IMR-90 (cell line): ENCODE data around the gene TSPAN4. TPM values are rescaled to one million over a fixed set of nuclear protein-coding genes. Genes with fewer than 3 reads are reported as not detected.

Source experiments
- ATAC-seq: fragments of 200-7000 bp; cut with Tn5 transposase; 2 replicates; pipeline ENCODE4 v1.9.1; 2020; ENCODE audit warnings: low read depth, mild to moderate bottlenecking, moderate library complexity
- BruUV-seq: library from RNA; stranded (reverse); fragments of 400-500 nt; replicated peaks from 2 replicates; lab custom pipeline; 2021; lab: Mats Ljungman, UMichigan
- CTCF ChIA-PET: fragments of 300-600 bp; formaldehyde crosslinking; extraction: SDS; loops from one replicate; lab custom pipeline; 2021; ENCODE audit warnings: antibody characterized with exemption; lab: Yijun Ruan, JAX
- POLR2A ChIA-PET: fragments of 300-600 bp; sonication (Branson Sonifier 250); formaldehyde crosslinking; loops from one replicate; lab custom pipeline; 2022; ENCODE audit warnings: antibody characterized with exemption; ENCODE audit not compliant: unreplicated experiment; lab: Charles Lee
- DNase-seq: peaks from one replicate; pipeline ENCODE4 v3.0.0; 2013
- H2AFZ ChIP-seq: replicated peaks from 2 replicates; pipeline ENCODE3; 2013; ENCODE audit warnings: low read length, mild to moderate bottlenecking; ENCODE audit not compliant: poor library complexity
- H2AK5ac ChIP-seq: 2 replicates; pipeline ENCODE4 v1.6.1; 2013; ENCODE audit warnings: low read depth, low read length, inconsistent platforms
- H2AK9ac ChIP-seq: replicated peaks from 2 replicates; pipeline ENCODE3; 2013; ENCODE audit warnings: mild to moderate bottlenecking, low read depth, low read length, moderate library complexity; ENCODE audit not compliant: poor library complexity
- H2BK120ac ChIP-seq: 2 replicates; pipeline ENCODE4 v1.6.1; 2013; ENCODE audit warnings: low read depth, low read length, inconsistent platforms
- H2BK15ac ChIP-seq: 3 replicates; pipeline ENCODE4 v1.6.1; 2013; ENCODE audit warnings: low read depth, low read length, inconsistent platforms
- H2BK20ac ChIP-seq: 2 replicates; pipeline ENCODE4 v1.6.1; 2013; ENCODE audit warnings: low read depth, mild to moderate bottlenecking, inconsistent platforms, low read length, moderate library complexity
- H2BK5ac ChIP-seq: 2 replicates; pipeline ENCODE4 v1.6.1; 2013; ENCODE audit warnings: mild to moderate bottlenecking, low read depth, low read length, inconsistent platforms; ENCODE audit not compliant: poor library complexity, severe bottlenecking
- H3K14ac ChIP-seq: replicated peaks from 2 replicates; pipeline ENCODE4 v1.6.1; 2013; ENCODE audit warnings: low read depth, low read length, inconsistent platforms
- H3K18ac ChIP-seq: 2 replicates; pipeline ENCODE4 v1.6.1; 2013; ENCODE audit warnings: low read depth, low read length, control low read depth
- H3K23ac ChIP-seq: 2 replicates; pipeline ENCODE4 v1.6.1; 2013; ENCODE audit warnings: low read depth, low read length, inconsistent platforms
- H3K27ac ChIP-seq: 2 replicates; pipeline ENCODE4 v1.5.1; 2013; ENCODE audit warnings: mild to moderate bottlenecking, control low read depth, low read length; ENCODE audit not compliant: insufficient read depth
- H3K27me3 ChIP-seq: 2 replicates; pipeline ENCODE4 v1.6.1; 2013; ENCODE audit warnings: low read length; ENCODE audit not compliant: control insufficient read depth, insufficient read depth
- H3K36me3 ChIP-seq: 2 replicates; pipeline ENCODE4 v1.6.1; 2013; ENCODE audit warnings: low read length, mixed read lengths; ENCODE audit not compliant: control insufficient read depth, insufficient read depth
- H3K4ac ChIP-seq: 2 replicates; pipeline ENCODE4 v1.6.1; 2013; ENCODE audit warnings: low read depth, low read length, inconsistent platforms
- H3K4me1 ChIP-seq: 2 replicates; pipeline ENCODE4 v1.6.1; 2013; ENCODE audit warnings: low read length, mixed read lengths; ENCODE audit not compliant: control insufficient read depth, insufficient read depth
- H3K4me2 ChIP-seq: 2 replicates; pipeline ENCODE4 v1.6.1; 2013; ENCODE audit warnings: low read depth, mild to moderate bottlenecking, control low read depth, low read length, moderate library complexity
- H3K4me3 ChIP-seq: 2 replicates; pipeline ENCODE4 v1.5.1; 2013; ENCODE audit warnings: low read depth, mild to moderate bottlenecking, control low read depth, low read length, moderate library complexity; ENCODE audit not compliant: insufficient read depth
- H3K56ac ChIP-seq: 2 replicates; pipeline ENCODE4 v1.6.1; 2013; ENCODE audit warnings: low read length, inconsistent platforms; ENCODE audit not compliant: insufficient read depth; ENCODE audit errors: extremely low read depth
- H3K79me1 ChIP-seq, 2 experiments: 2 replicates each; pipeline ENCODE4 v1.6.1; 2013; ENCODE audit warnings: low read length in 2 of 2, inconsistent platforms in 1 of 2, low read depth in 1 of 2
- H3K9ac ChIP-seq: 2 replicates; pipeline ENCODE4 v1.6.1; 2013; ENCODE audit warnings: low read depth, low read length, control low read depth
- H3K9me1 ChIP-seq: 2 replicates; pipeline ENCODE4 v1.6.1; 2013; ENCODE audit warnings: low read length, inconsistent platforms; ENCODE audit not compliant: insufficient read depth
- H3K9me3 ChIP-seq: 2 replicates; pipeline ENCODE4 v1.6.1; 2013; ENCODE audit warnings: low read length; ENCODE audit not compliant: control insufficient read depth, insufficient read depth
- H4K20me1 ChIP-seq: 2 replicates; pipeline ENCODE4 v1.6.1; 2013; ENCODE audit warnings: low read length, inconsistent platforms; ENCODE audit not compliant: insufficient read depth
- H4K5ac ChIP-seq: 2 replicates; pipeline ENCODE4 v1.6.1; 2013; ENCODE audit warnings: mild to moderate bottlenecking, low read depth, low read length, control low read depth
- H4K8ac ChIP-seq, 2 experiments: 2 replicates each; pipeline ENCODE4 v1.6.1; 2013; ENCODE audit warnings: low read depth in 2 of 2, low read length in 2 of 2, control low read depth in 1 of 2, inconsistent platforms in 1 of 2
- H4K91ac ChIP-seq: 2 replicates; pipeline ENCODE4 v1.6.1; 2013; ENCODE audit warnings: low read depth, low read length, inconsistent platforms; ENCODE audit not compliant: insufficient read depth
- BHLHE40 ChIP-seq: fragments of 150-350 bp; IDR thresholded peaks from 2 replicates; pipeline ENCODE4 v1.6.1; 2016; ENCODE audit warnings: mild to moderate bottlenecking, low read depth, low read length
- CEBPB ChIP-seq: IDR thresholded peaks from 2 replicates; pipeline ENCODE4 v1.6.1; 2012; ENCODE audit warnings: low read depth, low read length, improper control_type of control experiment
- CHD1 ChIP-seq: IDR thresholded peaks from 2 replicates; pipeline ENCODE4 v1.6.1; 2012; ENCODE audit warnings: low read depth, low read length, improper control_type of control experiment
- CTCF ChIP-seq: conservative IDR thresholded peaks from 2 replicates; pipeline ENCODE4 v1.5.1; 2012; ENCODE audit warnings: mild to moderate bottlenecking, low read depth, low read length, improper control_type of control experiment
- ELK1 ChIP-seq: fragments of 150-350 bp; IDR thresholded peaks from 2 replicates; pipeline ENCODE4 v1.6.1; 2016; ENCODE audit warnings: low read depth, mild to moderate bottlenecking, low read length, moderate library complexity, borderline replicate concordance
- FOS ChIP-seq: fragments of 150-350 bp; IDR thresholded peaks from 2 replicates; pipeline ENCODE4 v1.6.1; 2016; ENCODE audit warnings: low read depth, low read length
- MAFK ChIP-seq: IDR thresholded peaks from 2 replicates; pipeline ENCODE4 v1.6.1; 2012; ENCODE audit warnings: low read depth, low read length, improper control_type of control experiment
- MAZ ChIP-seq: IDR thresholded peaks from 2 replicates; pipeline ENCODE4 v1.6.1; 2012; ENCODE audit warnings: low read depth, mild to moderate bottlenecking, low read length, improper control_type of control experiment, moderate library complexity, borderline replicate concordance
- MXI1 ChIP-seq: IDR thresholded peaks from 2 replicates; pipeline ENCODE4 v1.6.1; 2012; ENCODE audit warnings: low read depth, mild to moderate bottlenecking, low read length, moderate library complexity, borderline replicate concordance
- NFE2L2 ChIP-seq: fragments of 150-350 bp; IDR thresholded peaks from 2 replicates; pipeline ENCODE4 v1.6.1; 2016; ENCODE audit warnings: low read depth, mild to moderate bottlenecking, low read length
- POLR2A ChIP-seq: IDR thresholded peaks from 2 replicates; pipeline ENCODE4 v1.6.1; 2012; ENCODE audit warnings: mild to moderate bottlenecking, low read depth, low read length
- RAD21 ChIP-seq: IDR thresholded peaks from 2 replicates; pipeline ENCODE4 v1.6.1; 2012; ENCODE audit warnings: low read length, improper control_type of control experiment
- RCOR1 ChIP-seq: IDR thresholded peaks from 2 replicates; pipeline ENCODE4 v1.6.1; 2012; ENCODE audit warnings: mild to moderate bottlenecking, low read length, improper control_type of control experiment; ENCODE audit not compliant: insufficient replicate concordance
- RFX5 ChIP-seq: IDR thresholded peaks from 2 replicates; pipeline ENCODE4 v1.8.0; 2012; ENCODE audit warnings: low read depth, mild to moderate bottlenecking, low read length, moderate library complexity
- SMC3 ChIP-seq: fragments of 150-350 bp; IDR thresholded peaks from 2 replicates; pipeline ENCODE4 v1.6.1; 2016; ENCODE audit warnings: low read depth, mild to moderate bottlenecking, antibody characterized with exemption, low read length, moderate library complexity
- USF2 ChIP-seq: fragments of 150-350 bp; IDR thresholded peaks from 2 replicates; pipeline ENCODE4 v1.6.1; 2017; ENCODE audit warnings: mild to moderate bottlenecking, antibody characterized with exemption, low read length, low read depth
- WGBS, 2 experiments: methylation state at CpG; one replicate each; pipeline versions ENCODE4 v1.1.5 to v1.1.7; 2013; ENCODE audit warnings: missing lambda C conversion rate in 2 of 2; ENCODE audit not compliant: insufficient read length in 1 of 2; ENCODE audit errors: extremely low coverage in 2 of 2; 5-methylcytosine and 5-hydroxymethylcytosine counted together
- dilution Hi-C: fragments of 300-500 bp; cut with HindIII; formaldehyde crosslinking; loops from one replicate; pipeline ENCODE4 v1.14.3; 2018; ENCODE audit warnings: low sequenced_read_pairs; ENCODE audit not compliant: unreplicated experiment
- in situ Hi-C: fragments of 300-500 bp; cut with MboI; formaldehyde crosslinking; loops from 3 replicates; pipeline ENCODE4 v1.14.3; 2019; ENCODE audit warnings: low sequenced_read_pairs, inconsistent platforms, mixed read lengths
- intact Hi-C: fragments of 100-400 bp; cut with micrococcal nuclease; formaldehyde crosslinking; loops from 2 replicates; pipeline ENCODE4 v1.10.0; 2022
- polyA plus RNA-seq, 3 experiments: library from polyadenylated mRNA; depleted of rRNA; stranded (reverse); fragments of >200 nt; gene quantifications; 2 replicates each; pipeline ENCODE4 v1.2.3, GENCODE V29; 2012; ENCODE audit warnings: low replicate concordance in 1 of 3
- total RNA-seq: library from RNA; depleted of rRNA; stranded (reverse); fragments of >200 nt; gene quantifications from 2 replicates; pipeline ENCODE4 v1.2.3, GENCODE V29; 2012

TSPAN4 gene
- total and polyA plus RNA-seq, 2 of the 4 experiments (the other 2 are of a cell fraction), result 161 to 293 TPM

GRCh38 chr11:827897-828192 is 14.8 kb upstream of the TSPAN4 start, which contains the start of gene CRACR2B:
TSS of gene CRACR2B (plus strand) at chr11:827919. CDS start at chr11:828608, 689 bp downstream.
- intact Hi-C loops (no loop called here), in situ Hi-C loops (no loop called here), dilution Hi-C loops (no loop called here)
- Histone ChIP-seq H3K4me2 (0 out of 2 replicates have a peak within 1 kb of the TSS, but pooled peaks have one; percentile 17), H3K4ac (peak within 1 kb of the TSS; percentile 43; the same call in 1 of the 2 replicates), H2AFZ (peak within 1 kb of the TSS; percentile 81), H2BK5ac (no peak within 1 kb of the TSS), H4K20me1 (peaks cover 24% of the 10 kb centered on the region; the same call in 1 of the 2 replicates), H2BK20ac (no peak within 1 kb of the TSS), H3K27ac (no peak within 1 kb of the TSS), H3K9ac (no peak within 1 kb of the TSS), H3K79me1 (peaks cover 0 to 10% of the 10 kb centered on the region in 2 experiments), H2AK9ac (peak within 1 kb of the TSS; percentile 55), H3K36me3 (peaks cover 21% of the 10 kb centered on the region; the same call in 1 of the 2 replicates), H3K9me1 (peaks cover 6% of the 10 kb centered on the region; the same call in 1 of the 2 replicates), H2AK5ac (peak within 1 kb of the TSS; percentile 51), H2BK120ac (no peak within 1 kb of the TSS), H3K4me3 (no peak within 1 kb of the TSS), H2BK15ac (no peak within 1 kb of the TSS), H3K9me3 (no peaks in the 10 kb centered on the region), H3K14ac (no peak within 1 kb of the TSS), H4K91ac (no peak within 1 kb of the TSS), H3K56ac (no peak within 1 kb of the TSS), H4K5ac (no peak within 1 kb of the TSS), H3K27me3 (peaks cover 6% of the 10 kb centered on the region; the same call in 1 of the 2 replicates), H3K23ac (no peak within 1 kb of the TSS), H4K8ac (0 out of 4 replicates have a peak within 1 kb of the TSS, but pooled peaks of 1 of the 2 experiments have one; percentile 87), H3K18ac (no peak within 1 kb of the TSS), H3K4me1 (peaks cover 25% of the 10 kb centered on the region)
- POLR2A ChIA-PET, result interaction anchor here (1.1 kb wide), 1 partner anchor 9 kb away, joined by 4 read pairs; the partner anchor contains the start of gene PNPLA2
- BruUV-seq, result no TSS peak
- DNase-seq, result no peak
- 54% methylated on average over 5 of the region's 5 CpGs; no CpG with 5 or more reads in 1 of the 2 experiments for WGBS, 2 experiments
- ATAC-seq, result no peak
- TF ChIP-seq USF2 (no peak), RAD21 (no peak), RCOR1 (no peak), NFE2L2 (no peak), CEBPB (no peak), ELK1 (no peak), CHD1 (no peak), CTCF (no peak), MAFK (no peak), SMC3 (no peak), POLR2A (no peak), MXI1 (no peak), BHLHE40 (no peak), MAZ (no peak), RFX5 (no peak), FOS (no peak)
- CTCF ChIA-PET, result no interaction called here
